ENCODE measurements around the gene KIF12. TPM values are rescaled to one million over a fixed set of nuclear protein-coding genes. Genes with fewer than 3 reads are reported as not detected.
A peak's percentile ranks its signal among the peaks of the same experiment; 100 is the strongest.

The KIF12 gene
- total and polyA plus RNA-seq, 2 experiments from 2014 or later: 4.2 to 4.3 TPM

- TF ChIP-seq EZH2phosphoT487 (IDR thresholded peaks at IDR 0.05; ENCODE audit: unreplicated experiment): no peak
- no peak for TF ChIP-seq ZNF331 (CRISPR knock-in tag; IDR thresholded peaks at IDR 0.05; ENCODE audit: low read depth)
- no peak for TF ChIP-seq POLR2AphosphoS5 (IDR thresholded peaks at IDR 0.05; ENCODE audit: low read depth)
- TF ChIP-seq CTCF (conservative IDR thresholded peaks at IDR 0.05; ENCODE audit: low read depth in 2 of 2): no peak
- no peak for TF ChIP-seq JUNB (IDR thresholded peaks at IDR 0.05; ENCODE audit: unreplicated experiment)
- no peak for TF ChIP-seq ETS1 (IDR thresholded peaks at IDR 0.05)
- TF ChIP-seq STAT1 (IDR thresholded peaks at IDR 0.05; ENCODE audit: unreplicated experiment): no peak
- TF ChIP-seq CREB1 (CRISPR knock-in tag; IDR thresholded peaks at IDR 0.05; ENCODE audit: low read depth): no peak
- no peak for TF ChIP-seq REST (IDR thresholded peaks at IDR 0.05; ENCODE audit: unreplicated experiment)
- Histone ChIP-seq H3K4me3 (no peak within 1 kb of the TSS), H3K27ac (ENCODE audit: low read depth) (no peak within 1 kb of the TSS), H3F3A (replicated peaks; ENCODE audit: low read depth) (no peaks in the 10 kb centered on the region), H3K36me3 (ENCODE audit: insufficient read depth) (no peaks in the 10 kb centered on the region), H3K27me3 (ENCODE audit: insufficient read depth) (no peaks in the 10 kb centered on the region), H3K9me2 (ENCODE audit: insufficient read depth) (peaks cover 8% of the 10 kb centered on the region; the same call in 1 of the 2 replicates), H3K79me2 (replicated peaks; ENCODE audit: insufficient read depth) (no peaks in the 10 kb centered on the region), H4K20me1 (replicated peaks; ENCODE audit: insufficient read depth) (no peaks in the 10 kb centered on the region), H3K4me2 (no peak within 1 kb of the TSS), H3K4me1 (ENCODE audit: insufficient read depth) (no peaks in the 10 kb centered on the region; the same call in 1 of the 2 replicates), H2AFZ (peak within 1 kb of the TSS; percentile 83)
- Mint-ChIP-seq H3K27ac (no peak within 1 kb of the TSS), H3K4me1 (peaks cover 8% of the 10 kb centered on the region; the same call in 2 of the 3 replicates), H3K27me3 (ENCODE audit: insufficient read depth, low read depth, poor library complexity) (peaks cover 10% of the 10 kb centered on the region), H3K9me3 (no peaks in the 10 kb centered on the region), H3K36me3 (ENCODE audit: low read depth) (no peaks in the 10 kb centered on the region), H3K4me3 (no peak within 1 kb of the TSS)
- peak; percentile 20 for ATAC-seq
- DNase-seq (ENCODE audit: low spot score): peak; percentile 41
These were observed 20.9 kb downstream of the KIF12 start, which contains the start of gene AMBP for GRCh38 chr9:114078021-114078780. AMBP (minus strand) TSS chr9:114078300; CDS start chr9:114078209, 91 bp downstream.
